Activated CD8-positive, alpha-beta memory T cell treated with anti-CD3 and anti-CD28 coated beads, Interleukin-2, amount 50 U/mL, for 1 hour (primary cell): Measurements from ENCODE around the gene PITRM1.
A peak's percentile ranks its signal among the peaks of the same experiment; 100 is the strongest.
"Not testable (repeated sequence)": the region's sequence is repeated elsewhere in the genome, so short reads cannot be mapped to it uniquely, and the experiment has no call there.

Source experiments
- DNase-seq: peaks from one replicate; pipeline ENCODE4 v3.0.0-alpha.2; 2020; ENCODE audit errors: extremely low read depth

The PITRM1 gene, protein sequence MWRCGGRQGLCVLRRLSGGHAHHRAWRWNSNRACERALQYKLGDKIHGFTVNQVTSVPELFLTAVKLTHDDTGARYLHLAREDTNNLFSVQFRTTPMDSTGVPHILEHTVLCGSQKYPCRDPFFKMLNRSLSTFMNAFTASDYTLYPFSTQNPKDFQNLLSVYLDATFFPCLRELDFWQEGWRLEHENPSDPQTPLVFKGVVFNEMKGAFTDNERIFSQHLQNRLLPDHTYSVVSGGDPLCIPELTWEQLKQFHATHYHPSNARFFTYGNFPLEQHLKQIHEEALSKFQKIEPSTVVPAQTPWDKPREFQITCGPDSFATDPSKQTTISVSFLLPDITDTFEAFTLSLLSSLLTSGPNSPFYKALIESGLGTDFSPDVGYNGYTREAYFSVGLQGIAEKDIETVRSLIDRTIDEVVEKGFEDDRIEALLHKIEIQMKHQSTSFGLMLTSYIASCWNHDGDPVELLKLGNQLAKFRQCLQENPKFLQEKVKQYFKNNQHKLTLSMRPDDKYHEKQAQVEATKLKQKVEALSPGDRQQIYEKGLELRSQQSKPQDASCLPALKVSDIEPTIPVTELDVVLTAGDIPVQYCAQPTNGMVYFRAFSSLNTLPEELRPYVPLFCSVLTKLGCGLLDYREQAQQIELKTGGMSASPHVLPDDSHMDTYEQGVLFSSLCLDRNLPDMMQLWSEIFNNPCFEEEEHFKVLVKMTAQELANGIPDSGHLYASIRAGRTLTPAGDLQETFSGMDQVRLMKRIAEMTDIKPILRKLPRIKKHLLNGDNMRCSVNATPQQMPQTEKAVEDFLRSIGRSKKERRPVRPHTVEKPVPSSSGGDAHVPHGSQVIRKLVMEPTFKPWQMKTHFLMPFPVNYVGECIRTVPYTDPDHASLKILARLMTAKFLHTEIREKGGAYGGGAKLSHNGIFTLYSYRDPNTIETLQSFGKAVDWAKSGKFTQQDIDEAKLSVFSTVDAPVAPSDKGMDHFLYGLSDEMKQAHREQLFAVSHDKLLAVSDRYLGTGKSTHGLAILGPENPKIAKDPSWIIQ

GRCh38 chr10:3172446-3173170 lies at the start of gene PITRM1:
TSS of gene PITRM1 (minus strand) at chr10:3172782. CDS start at chr10:3172772, 10 bp downstream.
- peak; percentile 97 for DNase-seq

DNA sequence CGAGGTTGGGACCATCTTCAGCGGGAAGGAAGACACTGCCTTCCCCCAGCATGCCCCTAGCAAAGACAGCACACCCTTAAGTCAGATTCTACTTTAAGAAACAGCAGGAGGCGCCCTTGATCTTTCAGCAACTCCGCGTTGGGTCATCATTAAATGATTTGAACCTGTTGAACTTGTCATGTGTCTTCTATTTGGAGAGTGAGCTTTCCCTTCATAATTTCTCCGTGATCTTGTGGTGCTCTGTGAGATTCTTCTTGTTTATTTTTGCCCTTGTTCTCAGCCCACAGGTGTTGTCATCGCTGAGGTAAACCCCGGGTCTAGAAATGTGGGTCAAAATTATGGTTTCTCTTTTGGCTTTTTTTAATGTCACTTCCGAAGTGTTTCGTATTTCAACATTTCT lies 49.5 kb upstream of the PITRM1 start:
- no peak for DNase-seq

- not testable (repeated sequence) for DNase-seq
Measured at GRCh38 chr10:3221601-3222000, 49.0 kb upstream of the PITRM1 start.

DNA sequence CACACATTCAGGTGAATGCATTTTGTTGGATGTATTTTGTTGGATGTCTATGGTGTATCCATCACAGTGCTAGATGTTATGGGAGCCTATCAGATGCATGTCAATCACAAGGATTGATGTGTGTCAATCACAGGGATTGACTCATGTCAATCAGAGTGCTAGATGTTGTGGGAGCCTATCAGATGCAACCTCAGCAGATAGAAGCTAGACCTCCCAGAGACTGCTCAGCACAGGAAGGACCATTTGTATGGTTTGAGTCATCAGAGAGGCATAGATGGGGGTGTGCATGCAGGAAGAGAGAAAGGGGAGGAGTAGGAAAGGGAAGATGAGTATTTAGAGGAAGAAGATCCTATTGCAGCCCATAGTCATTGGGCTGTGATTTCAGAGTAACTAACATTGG lies 48.3 kb upstream of the PITRM1 start:
- no peak for DNase-seq

DNA sequence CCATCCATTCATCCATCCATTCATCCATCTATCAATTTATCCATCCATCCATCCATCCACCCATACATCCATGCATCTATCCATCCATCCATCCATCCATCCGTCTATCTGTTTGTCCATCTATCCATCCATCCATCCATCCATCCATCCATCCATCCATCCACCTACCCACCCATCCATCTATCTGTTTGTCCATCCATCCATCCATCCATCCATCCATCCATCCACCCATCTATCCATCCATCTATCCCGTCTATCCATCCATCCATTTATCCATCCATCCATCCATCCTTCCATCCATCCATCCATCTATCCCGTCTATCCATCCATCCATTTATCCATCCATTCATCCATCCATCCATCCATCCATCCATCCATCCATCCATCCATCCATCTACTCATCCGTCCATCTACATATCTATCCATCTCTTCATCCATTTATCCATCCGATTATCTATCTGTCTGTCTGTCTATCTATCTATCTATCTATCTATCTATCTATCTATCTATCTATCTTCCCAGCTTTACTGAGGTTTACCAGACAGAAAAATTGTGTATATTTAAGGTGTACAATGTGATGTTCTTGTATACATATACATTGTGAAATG lies 46.5 kb upstream of the PITRM1 start:
- not testable (repeated sequence) for DNase-seq

DNA sequence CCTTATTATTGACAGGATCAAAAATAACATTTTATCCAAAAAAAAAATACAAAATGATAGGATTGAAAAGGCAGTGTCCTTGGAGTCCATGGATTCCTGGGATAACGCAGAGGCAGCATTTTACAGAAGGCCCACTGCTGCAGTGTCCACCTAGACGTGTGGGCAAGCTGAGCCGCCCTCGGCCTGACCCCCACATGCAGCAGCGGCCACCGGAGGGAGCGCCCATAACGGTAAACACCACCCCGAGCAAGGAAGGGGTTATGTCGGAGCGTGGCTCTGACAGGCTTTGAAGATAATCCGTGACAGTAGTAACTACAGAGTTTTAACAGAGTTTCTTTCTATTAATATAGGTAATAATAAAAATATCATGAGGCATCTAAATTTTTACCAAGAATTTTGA lies 45.3 kb upstream of the PITRM1 start:
- no peak for DNase-seq

DNA sequence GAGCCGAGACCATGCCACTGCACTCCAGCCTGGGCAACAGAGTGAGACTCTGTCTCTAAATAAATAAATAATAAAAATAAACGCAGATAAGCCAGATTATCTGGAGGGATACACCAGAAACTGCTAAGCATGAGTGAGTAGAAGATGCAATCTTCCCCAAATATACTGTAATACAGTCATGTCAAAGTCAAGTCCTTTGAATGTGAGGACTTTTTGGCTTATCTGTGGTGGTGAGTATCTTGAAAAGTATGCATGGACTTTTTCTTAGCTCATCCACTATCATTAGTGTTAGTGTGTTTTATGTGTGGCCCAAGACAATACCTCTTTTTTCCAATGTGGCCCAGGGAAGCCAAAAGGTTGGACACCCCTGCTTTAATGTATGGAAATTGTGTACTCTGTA lies 44.7 kb upstream of the PITRM1 start:
- no peak for DNase-seq

DNA sequence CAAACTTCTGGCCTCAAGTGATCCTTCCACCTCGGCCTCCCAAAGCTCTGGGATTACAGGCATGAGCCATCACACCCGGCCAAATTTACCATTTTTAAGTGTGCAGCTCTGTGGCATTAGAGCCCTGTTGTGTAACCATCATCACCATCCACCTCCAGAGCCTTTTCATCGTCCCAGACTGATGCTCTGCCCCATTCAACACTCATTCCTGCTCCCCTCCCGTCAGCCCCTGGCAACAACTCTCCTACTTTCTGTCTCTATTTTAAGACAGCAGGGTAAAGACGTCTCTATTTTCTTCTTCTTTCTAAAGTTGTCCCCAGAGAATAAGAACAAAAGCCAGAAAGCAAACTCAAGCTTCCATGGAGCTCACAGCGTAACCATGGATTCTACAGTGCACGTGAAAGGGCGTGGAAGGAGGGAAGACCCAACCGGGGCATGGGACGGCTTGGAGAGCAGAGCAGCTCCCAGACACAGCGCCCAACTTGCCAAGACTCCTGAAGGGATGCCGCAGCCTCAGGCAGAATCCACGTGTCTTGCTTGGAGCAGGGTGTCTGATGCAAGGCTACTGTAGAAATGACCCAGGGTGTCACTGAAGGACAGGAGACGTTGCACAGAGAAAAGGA lies 42.7 kb upstream of the PITRM1 start:
- no peak for DNase-seq

DNA sequence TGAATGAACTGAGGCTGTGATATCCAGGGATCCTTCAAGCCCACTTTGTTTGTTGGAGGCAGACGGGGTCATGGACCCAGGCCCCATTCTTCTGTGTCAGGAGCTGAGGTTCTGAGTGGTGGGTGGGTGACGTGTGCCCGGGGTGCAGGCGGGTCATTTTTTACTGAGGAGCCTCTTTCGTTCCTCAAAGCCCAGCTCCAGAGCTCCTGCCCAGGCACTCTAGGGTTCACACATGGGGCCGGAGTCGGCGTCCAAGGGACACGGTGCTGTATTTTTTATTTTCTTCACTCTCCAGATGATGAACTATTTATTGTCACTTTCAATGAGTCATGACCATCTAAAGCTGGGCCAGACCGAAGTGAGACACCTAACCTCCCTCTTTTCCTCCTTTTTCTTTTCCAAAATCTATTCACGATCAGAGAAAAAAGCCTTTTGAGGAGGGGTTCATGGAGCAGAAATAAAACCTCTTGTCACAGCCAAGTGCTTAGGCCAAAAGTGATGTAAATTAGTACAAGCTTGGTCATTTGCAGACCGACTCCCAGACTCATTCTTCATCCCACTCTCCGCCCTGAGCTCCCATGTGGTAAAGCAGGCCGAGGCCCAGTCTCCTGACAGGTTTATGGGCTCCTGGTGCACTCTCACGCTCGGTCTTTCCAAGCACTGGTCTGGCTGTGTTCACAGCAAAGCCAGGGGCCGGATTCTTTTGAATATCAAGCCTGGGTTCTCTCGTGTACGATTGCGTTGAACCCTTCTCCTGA lies 41.4 kb upstream of the PITRM1 start:
- no peak for DNase-seq

DNA sequence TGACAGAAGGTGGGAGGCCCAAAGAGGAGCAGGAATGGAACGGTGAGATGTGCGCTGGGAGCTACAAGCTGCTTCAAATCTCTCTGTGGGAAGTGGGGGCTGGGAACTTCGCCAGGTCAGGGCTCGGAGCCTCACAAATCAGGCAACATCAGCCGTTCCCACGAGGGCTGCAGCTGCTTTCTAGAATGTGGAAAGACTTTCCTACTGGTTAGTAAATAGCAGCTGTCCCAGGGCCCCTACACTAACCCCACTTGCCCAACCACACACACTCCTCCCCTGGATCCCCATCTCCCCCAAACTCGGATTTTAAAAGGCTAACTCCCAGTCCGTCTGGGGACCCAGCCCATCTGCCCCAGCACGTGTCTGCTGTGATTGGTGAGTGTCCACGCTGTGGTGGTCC lies 40.6 kb upstream of the PITRM1 start:
- DNase-seq: no peak

GRCh38 chr10:3210251-3210877 lies 37.8 kb upstream of the PITRM1 start:
- DNase-seq: no peak

DNA sequence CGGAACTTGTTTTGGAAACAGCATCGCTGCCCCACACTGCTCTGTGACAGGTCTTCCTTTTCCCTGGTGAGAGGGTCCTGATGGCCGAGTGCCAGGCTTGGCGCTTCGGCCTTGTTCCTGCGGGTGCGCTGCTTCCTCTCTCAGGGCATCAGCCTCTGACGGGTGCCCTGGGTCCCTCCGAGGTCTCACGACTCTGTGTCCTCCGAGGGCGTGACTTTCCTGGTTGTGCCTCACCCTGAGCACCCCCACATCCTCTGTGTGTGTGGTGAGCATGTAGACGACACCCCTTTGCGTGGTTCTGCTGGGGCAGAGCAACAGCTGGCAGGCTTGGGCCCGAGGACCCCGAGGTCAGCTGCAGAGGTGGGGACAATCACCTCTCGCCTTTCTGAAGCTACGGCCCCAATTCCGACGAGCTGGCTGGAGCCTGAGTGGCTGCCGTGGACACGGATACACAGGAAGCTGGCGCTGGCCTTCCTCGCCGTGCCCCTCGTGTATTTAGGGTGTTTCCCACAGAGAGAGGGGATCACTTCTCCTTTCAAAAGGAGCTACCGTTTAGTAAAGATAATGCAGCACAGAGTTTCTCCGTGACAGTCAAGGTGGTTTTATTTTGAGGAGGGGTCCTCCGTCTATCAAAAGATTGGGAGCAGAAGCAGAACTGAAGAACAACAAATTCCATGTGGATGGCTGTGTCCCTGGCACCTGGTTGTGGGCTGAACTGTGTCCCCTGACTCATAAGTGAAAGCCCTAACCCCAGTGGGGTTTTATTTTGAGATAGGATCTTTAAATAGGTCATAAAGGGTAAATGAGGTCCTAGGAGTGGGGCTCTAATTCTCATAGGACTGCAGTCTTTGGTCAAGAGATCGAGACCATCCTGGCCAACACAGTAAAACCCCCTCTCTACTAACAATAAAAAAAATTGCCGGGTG lies 36.2 kb upstream of the PITRM1 start:
- no peak for DNase-seq

DNA sequence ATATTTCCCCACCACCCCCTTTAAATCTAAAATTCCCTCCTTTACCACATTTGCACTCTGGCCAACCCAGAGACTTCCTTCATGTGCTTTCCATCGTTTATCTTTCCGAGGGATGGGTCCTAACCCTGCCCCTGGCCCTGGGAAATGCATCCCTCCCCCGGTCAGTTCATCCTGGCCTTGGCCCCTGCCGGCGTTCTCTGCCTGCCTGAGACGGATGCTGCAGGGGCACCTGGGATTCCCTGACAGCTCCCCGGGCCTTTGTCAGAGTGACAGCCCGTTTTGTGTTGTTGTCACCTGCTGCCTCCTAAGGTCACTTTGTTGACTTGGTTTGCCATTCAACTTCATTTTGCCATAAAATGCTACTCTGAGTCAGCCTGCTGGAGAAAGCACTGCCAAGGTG lies 34.8 kb upstream of the PITRM1 start:
- DNase-seq: no peak

GRCh38 chr10:3206511-3207157 lies 34.1 kb upstream of the PITRM1 start:
- DNase-seq: no peak

- DNase-seq: no peak
Measured at GRCh38 chr10:3203972-3204371, 31.4 kb upstream of the PITRM1 start.

DNA sequence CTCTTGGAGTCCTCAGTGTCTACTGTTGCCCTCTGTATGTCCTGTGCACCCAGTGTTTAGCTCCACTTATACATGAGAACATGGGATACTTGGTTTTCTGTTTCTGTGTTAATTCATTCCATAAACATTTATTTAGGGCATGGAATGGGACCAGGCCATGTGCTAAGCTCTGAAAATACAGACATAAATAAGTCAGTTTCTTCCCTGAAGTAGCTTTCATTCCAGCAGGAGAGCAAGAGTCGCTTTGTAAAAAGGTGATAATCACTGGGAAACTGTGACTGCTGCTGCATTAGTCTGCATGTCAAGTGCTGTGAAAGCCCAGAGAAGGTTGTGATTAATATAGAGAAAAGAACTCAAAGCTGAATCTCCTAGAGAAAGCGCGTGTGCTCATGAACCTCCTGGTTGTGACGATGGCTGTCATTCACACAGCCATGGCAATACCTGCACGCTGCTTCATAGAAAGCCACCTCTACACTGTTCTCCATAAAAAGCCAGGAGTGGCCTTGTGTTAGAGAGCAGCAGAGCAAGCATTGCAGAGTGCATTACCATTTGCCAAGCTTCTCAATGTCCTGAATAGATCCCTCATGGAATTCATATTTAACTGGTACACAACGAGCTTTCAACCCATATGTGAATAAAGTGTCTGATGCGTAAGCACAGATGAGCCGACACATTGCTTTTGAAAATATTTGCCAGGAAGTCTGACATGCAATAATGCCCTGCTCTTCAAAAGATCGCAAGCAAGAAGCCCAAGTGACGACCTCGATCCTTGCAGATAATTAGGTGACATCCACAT lies 30.6 kb upstream of the PITRM1 start:
- DNase-seq: no peak

DNA sequence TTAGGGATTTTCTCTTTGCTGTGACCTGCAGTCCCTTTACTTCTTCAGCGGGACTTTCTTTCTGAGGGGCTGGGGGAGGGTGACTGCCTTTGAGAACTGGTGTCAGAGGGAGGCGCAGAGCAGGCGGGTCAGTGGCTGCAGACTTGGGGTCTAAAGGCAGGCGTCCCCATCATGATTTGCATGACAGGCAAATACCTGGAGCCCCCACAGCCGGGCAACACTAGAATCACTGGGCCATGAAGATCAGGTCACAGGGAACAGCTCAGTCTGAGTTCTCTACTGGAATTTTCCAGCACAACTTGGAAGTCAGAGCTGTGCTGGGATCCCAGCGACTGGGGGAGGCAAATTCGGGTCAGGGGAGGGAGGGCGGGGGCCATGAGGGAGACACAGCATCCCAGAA lies 29.2 kb upstream of the PITRM1 start:
- DNase-seq: no peak
